Measurements from ENCODE around the gene GJD3.

GJD3 gene

DNA sequence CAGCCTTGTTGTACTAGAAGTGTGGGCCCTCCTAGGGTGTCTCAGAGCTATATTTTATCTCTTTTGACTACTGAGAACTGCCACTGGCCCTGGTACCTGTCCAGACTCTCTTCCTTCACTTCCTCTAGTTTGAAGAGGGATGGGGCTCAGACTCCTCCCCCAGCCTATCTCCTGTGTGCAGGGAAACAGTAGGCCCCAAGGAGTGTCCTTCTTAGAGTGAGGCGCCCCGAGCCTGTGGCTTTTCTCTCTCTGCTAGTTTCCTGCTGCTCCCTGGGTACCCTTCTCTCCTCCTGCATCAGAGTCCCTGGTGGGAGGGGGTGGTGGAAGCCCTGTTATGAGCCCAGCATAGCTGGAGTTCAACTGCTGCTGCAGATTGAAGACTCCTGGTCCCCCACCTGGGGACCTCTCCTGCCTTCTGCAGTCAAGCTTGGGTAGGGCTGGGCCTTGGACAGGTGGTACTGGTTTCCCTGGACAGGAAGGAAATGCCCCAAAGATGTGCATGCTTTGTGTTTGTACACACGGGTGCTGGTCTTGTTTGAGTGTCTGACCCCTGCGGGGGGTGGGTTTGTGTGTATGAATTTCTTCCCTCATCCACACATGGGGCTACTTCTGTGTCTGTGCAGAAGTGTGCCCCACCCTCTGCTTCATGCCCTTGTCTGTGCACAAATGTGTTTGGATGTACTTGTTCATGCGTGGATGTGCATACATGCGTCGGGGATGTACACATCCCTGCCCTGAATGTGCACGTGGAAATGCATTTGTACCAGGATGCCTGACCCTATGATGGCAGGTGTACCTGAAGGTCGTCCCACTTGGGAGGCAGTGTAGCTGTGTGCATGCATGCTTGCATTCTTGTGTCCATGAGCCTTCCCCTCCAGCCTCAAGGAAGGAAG is 48.6 kb downstream of the GJD3 start:
- H3K27ac ChIP-seq: peak overlapping the region; percentile 47; the same call in 1 of the 2 replicates
- TF ChIP-seq CTCF (conservative IDR thresholded peaks at IDR 0.05): no peak

GRCh38 chr17:40315206-40315605 is 49.3 kb downstream of the GJD3 start:
- TF ChIP-seq CTCF (conservative IDR thresholded peaks at IDR 0.05): no peak
- no peak overlapping the region for H3K27ac ChIP-seq

GRCh38 chr17:40314584-40314956 is 50.0 kb downstream of the GJD3 start:
- no peak overlapping the region for H3K27ac ChIP-seq
- TF ChIP-seq CTCF (conservative IDR thresholded peaks at IDR 0.05): no peak

GRCh38 chr17:40313668-40314583 is 50.6 kb downstream of the GJD3 start:
- no peak for TF ChIP-seq CTCF (conservative IDR thresholded peaks at IDR 0.05)
- H3K27ac ChIP-seq: no peak overlapping the region

Data from VCaP (cell line).